Suprapubic skin (tissue), 4 donors: ENCODE results near the gene PODXL2.

Experiments
- POLR2A ChIP-seq, 2 donors: fragments of 450-650 bp; IDR thresholded peaks; one replicate each; pipeline ENCODE4 v1.6.1; 2017; ENCODE audit warnings: antibody characterized with exemption in 2 of 2, mild to moderate bottlenecking in 2 of 2, moderate library complexity in 2 of 2
- POLR2AphosphoS5 ChIP-seq, 3 donors: sonication (generic); formaldehyde crosslinking; IDR thresholded peaks; one replicate each; pipeline ENCODE4 v1.6.1; 2017; ENCODE audit warnings: antibody characterized with exemption in 3 of 3
- TF ChIP-seq, protein P1 (sequence below), 2 donors: fragments of 200-600 bp in 1 of 2; fragments of 450-650 bp in 1 of 2; sonication (generic) in 1 of 2; IDR thresholded peaks; one replicate each; pipeline ENCODE4 v1.5.1; 2016 to 2019; ENCODE audit warnings: antibody characterized with exemption in 2 of 2, mild to moderate bottlenecking in 1 of 2, moderate library complexity in 1 of 2

DNA sequence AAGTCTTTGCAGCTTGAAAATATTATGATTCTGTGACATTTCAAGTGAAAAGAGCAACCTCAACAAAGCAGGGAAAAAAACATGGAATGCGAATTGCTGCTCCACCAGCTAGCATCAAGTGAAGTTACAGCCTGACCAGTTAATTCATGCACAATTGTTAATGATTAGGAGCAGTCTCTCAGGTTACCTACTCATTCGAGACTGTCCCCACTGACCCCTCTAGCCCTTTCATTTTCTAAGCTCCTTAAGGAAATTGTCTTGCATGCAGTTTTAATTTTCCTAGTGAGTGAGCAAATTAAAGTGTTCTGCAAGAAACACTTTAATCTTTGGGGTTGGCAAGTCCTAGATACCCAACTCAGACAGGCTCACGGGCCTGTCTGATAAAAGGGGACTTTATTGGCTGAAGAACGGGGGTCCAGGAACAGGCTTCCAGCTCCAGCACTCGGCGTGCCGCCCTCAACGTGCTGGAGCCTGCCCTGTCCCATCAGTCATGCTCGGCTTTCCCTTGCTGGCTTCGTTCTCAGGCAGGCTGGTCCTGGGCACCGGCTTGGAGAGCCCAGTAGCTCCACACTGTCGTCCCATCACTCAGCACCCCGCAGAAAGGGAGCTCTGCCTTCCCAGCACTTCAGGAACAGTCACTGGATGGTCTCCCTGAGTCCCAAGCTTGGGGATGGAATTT lies 18.3 kb downstream of the PODXL2 start:
- no peak for TF ChIP-seq POLR2A (IDR thresholded peaks at IDR 0.05)
- TF ChIP-seq, protein P1, sequence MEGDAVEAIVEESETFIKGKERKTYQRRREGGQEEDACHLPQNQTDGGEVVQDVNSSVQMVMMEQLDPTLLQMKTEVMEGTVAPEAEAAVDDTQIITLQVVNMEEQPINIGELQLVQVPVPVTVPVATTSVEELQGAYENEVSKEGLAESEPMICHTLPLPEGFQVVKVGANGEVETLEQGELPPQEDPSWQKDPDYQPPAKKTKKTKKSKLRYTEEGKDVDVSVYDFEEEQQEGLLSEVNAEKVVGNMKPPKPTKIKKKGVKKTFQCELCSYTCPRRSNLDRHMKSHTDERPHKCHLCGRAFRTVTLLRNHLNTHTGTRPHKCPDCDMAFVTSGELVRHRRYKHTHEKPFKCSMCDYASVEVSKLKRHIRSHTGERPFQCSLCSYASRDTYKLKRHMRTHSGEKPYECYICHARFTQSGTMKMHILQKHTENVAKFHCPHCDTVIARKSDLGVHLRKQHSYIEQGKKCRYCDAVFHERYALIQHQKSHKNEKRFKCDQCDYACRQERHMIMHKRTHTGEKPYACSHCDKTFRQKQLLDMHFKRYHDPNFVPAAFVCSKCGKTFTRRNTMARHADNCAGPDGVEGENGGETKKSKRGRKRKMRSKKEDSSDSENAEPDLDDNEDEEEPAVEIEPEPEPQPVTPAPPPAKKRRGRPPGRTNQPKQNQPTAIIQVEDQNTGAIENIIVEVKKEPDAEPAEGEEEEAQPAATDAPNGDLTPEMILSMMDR (IDR thresholded peaks at IDR 0.05) = no peak
- no peak for TF ChIP-seq POLR2AphosphoS5 (IDR thresholded peaks at IDR 0.05)
